HG02642 (cell line): Measurements from ENCODE around the gene PHLDA1.
"Not testable (repeated sequence)": the region's sequence is repeated elsewhere in the genome, so short reads cannot be mapped to it uniquely, and the experiment has no call there.

ENCODE experiments used
- ATAC-seq: cut with Tn5 transposase; IDR thresholded peaks from one replicate; pipeline ENCODE4 v1.9.1; 2021; ENCODE audit warnings: mild to moderate bottlenecking; ENCODE audit not compliant: unreplicated experiment, poor library complexity

Gene PHLDA1

DNA sequence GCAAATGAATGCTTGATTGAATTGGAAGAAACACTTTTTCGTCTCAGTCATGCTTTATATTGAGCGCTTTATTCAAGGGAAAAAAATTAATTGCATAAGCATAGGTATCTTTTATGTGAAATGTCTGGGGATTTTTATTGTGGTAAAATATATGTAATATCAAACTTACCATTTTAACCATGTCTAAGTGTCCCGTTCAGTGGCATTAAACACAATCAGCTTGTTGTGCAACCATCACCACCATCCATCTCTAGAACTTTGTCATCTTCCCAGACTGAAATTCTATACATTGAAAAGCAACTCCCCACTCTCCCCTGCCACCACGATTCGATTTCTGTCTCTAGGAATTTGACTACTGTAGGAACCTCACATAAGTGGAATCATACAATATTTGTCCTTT is 39.8 kb downstream of the PHLDA1 start:
- ATAC-seq: no peak

DNA sequence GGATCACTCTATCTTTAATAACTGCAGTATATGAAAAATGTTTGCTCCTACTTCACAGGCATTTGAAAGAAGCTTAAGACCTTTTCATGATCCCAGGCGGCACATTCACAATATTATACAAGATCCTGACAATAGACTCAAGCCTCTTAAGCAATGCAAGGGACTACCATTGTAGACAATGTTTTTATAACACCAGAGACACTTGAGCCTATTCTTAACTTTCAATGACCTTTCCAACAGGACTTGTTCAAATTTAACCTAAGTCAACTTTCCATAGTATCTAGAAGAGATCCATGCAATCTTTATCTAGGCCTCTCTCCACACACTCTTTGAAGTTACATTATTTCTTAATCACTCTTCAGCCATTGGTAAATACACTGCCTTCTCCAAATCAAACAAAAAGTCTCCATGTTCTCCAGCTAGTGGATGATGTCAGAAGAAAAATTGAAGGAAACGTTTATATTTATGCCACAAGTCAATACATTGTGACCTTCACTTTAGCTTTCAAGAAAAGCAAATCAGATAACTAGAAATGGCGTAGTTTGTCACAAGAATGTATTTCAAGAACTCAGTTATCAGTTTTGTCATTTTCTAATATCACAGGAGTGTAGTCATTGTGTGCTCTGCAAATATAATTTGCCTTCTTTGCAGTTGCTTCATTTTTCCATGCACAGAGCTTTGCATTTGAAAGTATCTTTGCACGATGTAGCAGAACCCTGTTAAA is 41.2 kb downstream of the PHLDA1 start:
- ATAC-seq: no peak

- ATAC-seq: not testable (repeated sequence)
These were observed 43.9 kb downstream of the PHLDA1 start for GRCh38 chr12:75987709-75988108.

DNA sequence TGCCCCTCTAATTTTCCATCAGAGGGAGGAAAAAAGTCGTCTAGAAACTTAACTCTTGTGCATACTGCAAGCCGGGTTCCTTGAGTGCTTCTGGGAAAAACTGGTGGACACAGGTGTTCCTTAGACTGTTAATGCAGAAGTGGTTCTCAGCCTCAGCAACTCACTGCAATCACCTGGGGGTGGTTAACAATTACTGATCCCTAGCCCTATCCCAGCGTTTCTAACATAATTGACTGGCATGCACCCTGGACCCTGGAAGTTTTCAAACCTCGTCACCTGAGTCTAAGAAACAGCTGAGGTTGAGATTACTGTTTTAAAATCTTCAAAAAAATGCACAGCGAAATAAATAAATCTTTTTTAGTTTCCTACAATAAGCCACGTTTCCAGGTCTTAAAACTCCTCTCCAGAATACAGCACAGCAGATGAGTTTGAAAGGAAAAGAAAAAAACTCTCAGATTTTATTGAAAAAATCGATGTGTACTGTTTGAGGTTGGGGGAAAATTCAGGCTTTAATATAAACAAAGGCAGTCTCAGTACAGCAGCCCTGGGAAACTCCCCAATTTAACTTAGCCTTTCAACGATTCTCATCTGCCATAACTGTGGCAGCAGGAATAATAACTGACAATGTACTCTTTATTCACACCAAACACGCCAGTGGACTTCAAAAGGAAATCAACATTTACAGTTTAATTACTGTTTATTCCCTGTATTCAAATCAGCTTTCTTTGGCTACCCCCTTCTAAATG is 45.4 kb downstream of the PHLDA1 start:
- ATAC-seq: no peak

GRCh38 chr12:75985566-75985965 is 46.0 kb downstream of the PHLDA1 start:
- ATAC-seq: no peak

DNA sequence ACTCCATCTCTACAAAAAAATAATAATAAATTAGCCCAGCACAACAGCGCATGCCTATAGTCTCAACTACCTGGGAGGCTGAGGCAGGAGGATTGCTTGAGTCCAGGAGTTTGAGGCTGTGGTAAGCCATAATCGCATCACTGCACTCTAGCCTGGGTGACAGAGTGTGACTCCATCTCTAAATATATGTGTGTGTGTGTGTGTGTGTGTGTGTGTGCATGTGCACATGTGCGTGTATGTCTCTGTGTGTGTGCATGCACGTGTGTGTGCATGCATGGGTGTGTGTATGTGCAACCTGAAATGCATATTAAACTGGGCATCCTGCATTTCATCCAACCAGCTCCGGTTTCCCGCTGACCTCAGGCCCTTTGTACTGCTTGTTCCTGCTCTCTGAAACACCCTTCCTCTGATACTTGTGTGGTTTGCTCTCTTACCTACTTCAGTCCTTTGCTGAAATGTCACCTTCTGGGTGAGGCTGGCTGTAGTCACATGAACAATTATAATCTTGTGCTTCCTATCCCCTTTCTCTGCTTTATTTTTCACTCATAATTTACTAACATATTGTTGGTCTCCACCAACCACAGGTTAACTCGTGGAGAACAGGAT is 46.9 kb downstream of the PHLDA1 start:
- no peak for ATAC-seq

- ATAC-seq: not testable (repeated sequence)
These were observed 47.7 kb downstream of the PHLDA1 start for GRCh38 chr12:75983851-75984250.

GRCh38 chr12:75982979-75983660 is 48.5 kb downstream of the PHLDA1 start:
- no peak for ATAC-seq

- ATAC-seq: no peak
These were observed 49.4 kb downstream of the PHLDA1 start for GRCh38 chr12:75982169-75982564.

GRCh38 chr12:75981247-75982168 is 50.1 kb downstream of the PHLDA1 start:
- peak; percentile 41 for ATAC-seq

DNA sequence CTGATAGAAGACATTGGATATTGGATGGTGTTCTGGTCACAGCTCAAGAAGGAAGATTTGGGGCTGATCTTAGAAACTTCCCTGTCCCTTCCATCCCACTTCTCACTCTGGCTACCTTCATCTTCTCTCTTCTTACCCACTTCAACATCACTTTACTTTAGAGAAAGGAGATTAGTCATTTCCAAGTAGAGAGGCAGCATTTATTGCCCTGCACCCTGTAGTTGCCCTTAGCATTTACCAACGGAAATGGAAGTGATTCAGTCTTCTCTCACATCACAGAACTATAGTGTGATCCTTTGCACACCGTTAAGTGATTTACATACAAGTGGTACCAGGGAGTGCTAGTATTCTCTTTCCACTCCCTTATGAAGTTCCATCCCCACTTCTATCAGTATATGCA is 52.4 kb downstream of the PHLDA1 start:
- no peak for ATAC-seq

GRCh38 chr12:75978677-75979076 is 52.9 kb downstream of the PHLDA1 start:
- no peak for ATAC-seq

- peak; percentile 98 for ATAC-seq
These were observed 53.5 kb downstream of the PHLDA1 start for GRCh38 chr12:75977952-75978671.

DNA sequence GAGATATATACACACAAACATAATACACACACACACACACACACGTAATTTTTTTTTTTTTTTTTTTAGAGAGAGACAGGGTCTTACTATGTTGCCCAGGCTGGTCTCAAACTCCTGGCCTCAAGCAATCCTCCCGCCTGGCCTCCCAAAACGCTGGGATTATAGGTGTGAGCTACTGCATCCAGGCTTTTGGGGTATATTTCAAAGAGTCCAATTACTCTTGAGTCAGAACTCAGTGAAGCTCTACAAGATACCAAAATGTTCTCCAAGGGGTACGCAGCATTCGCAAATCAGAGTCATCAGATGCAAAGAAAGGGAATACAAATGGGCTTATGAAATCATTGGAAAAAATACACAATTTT is 54.0 kb downstream of the PHLDA1 start:
- ATAC-seq: peak; percentile 4

- ATAC-seq: no peak
These were observed 54.7 kb downstream of the PHLDA1 start for GRCh38 chr12:75976913-75977312.

GRCh38 chr12:75976113-75976512 is 55.5 kb downstream of the PHLDA1 start:
- ATAC-seq: no peak

- no peak for ATAC-seq
These were observed 55.9 kb downstream of the PHLDA1 start for GRCh38 chr12:75975702-75976101.
